ENCODE measurements around the gene CCNT2.

DNA sequence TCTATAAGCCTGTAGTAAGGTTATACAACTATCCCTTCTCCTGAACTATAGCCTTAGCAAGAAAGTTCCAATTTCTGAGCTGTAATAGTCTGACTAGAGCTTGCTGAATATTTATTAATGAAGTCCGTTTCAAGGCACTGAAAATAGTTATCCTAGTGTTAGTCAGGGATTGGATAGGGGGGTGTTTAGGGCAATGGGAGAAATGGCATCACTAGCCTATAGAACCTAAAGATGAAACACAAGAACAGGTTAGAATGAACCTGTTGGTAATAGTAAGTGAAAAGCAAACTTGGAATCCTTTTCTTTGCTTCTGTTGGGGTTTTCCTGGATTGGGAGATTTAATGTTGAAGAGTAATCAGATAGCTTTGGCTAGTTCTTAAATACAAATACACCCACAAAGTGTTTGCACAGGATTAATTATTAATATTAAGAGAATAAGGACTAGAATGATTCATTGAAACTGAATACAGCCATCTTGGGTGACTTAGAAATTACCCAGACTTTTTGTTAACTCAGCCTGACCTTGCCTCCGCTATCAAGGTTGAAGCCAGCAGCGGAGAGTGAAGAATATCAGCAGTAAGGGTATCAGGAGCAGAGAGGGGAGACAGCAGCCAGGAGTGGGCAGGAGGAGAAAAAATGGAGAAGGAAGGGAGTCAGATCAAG is 14.4 kb downstream of the CCNT2 start:
- TF ChIP-seq GATA3 (IDR thresholded peaks at IDR 0.05; ENCODE audit: low read depth, low read length), result no peak
- TF ChIP-seq GATA2 (IDR thresholded peaks at IDR 0.05; ENCODE audit: low read depth, low read length), result no peak
